CD4-positive, alpha-beta T cell treated with Interleukin-6 at 100 ng/mL for 8 hours (primary cell): ENCODE results near the gene SLC11A2.

Source experiments
- DNase-seq: peaks from one replicate; pipeline ENCODE4 v3.0.0-alpha.2; 2020; ENCODE audit warnings: mixed read lengths, low spot score

Gene SLC11A2

DNA sequence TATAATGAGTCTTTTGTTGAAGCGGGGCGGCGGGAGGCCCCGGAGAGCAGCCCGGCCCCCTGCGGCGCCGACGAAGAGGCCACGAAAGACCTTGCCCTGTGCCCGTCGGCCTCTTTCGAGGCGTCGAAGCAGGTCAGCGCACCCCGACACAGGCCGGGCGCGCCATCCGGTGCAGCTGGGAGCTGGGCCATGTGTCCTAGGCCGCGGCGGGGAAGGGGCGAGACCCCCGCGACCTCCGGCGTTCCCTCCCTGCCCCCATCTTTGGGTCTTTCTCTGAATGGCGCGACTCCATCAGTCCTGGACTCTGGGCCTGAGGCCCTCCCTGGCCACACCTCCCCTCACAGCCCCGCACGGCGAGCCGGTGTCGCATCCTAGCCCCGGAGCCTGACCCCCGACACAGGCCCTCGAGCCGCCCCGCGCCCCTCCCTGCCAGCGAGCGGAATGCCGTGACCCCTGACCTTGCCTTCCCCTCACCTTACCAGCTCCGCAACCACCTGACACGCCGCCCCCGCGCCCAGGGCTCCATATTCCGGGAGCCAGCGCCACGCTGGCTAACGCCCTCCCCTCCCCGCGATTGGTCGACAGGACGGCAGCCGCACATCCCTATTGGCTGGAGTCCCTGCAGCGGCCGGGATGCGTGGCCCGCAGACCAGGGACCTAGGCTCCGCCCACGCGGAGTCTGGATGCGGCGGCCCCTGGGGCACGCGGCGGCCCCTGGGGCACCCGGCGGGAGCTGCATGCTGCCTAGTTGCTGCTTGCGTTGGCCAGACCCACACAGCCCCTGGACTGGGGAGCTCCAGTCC, at the start of gene SLC11A2:
TSS of gene SLC11A2 (minus strand) at position 549 of the 803 bp plus-strand sequence. CDS start 15,656 bp downstream, outside the sequence.
- DNase-seq = peak; percentile 91

DNA sequence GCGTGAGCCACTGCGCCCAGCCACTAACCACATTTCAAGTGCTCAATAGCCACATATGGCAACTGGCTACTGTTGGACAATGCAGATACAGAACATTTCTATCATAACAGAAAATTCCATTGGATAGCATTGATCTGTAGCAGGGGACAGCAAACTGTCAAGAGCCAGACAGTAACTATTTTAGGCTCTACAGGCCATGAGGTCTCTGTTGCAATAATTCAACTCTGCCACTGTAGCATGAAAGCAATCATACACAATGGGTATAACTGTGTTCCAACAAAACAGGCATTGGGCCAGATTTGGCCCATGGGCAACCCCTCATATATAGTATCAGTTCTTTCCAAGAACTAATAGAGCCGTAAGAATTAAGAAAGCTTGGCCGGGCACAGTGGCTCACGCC, 49.2 kb upstream of the SLC11A2 start:
- DNase-seq = no peak

DNA sequence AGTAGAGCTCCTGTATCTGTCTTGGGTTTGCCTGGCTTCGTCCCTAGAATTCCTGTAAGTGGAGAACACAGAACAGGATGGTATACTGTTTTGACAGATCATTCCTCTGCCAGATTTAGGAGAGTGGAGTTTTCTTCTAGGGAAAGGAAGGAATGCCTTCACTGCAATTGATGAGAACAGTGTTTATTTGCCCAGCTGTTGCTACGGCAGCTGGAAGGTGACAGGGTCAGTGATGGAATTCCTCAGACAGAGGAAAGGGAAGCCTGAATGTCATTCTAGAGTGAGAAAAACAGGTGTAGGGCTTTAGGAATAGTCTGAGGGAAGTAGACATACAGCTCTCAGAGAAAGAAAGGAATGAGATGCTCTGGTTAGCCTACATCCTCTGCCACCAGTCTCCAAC, 45.5 kb upstream of the SLC11A2 start:
- no peak for DNase-seq

DNA sequence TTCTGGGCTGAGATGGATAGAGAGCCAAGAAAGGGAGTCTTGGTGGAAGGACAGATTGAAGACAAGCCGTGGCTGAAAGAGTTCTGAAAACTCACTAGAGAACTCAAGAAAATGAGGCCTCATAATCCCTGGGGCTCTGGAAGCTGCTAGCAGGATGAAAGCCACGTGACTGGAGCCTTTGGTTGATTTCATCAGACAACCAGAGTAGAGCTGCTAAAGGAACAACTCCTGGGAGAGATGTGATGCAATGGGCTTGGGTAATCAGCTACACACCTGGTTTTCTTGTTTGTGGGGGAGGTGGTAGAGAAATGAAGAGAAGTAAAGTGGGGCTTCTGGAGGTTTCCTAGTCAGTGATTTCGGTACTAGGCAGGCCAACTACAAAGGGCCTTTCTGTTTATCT, 43.8 kb upstream of the SLC11A2 start:
- no peak for DNase-seq

DNA sequence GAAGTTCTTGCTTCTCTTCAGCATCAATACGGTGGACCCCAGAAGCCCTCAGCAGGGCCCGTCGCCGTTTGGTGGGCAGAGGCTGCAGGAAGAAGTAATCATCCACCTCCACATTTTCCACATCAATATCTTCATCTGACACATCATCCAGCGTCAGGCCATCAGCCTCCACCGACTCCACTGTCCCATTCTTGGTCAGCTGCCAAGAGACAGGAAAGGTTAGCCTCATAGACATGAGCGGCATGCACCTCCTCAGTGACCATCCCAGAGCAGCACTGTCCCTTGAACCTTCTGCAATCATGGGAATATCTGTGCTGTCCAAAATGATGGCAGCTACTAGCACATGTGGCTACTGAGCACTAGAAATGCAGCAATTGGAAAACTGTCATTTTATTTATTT, 41.6 kb upstream of the SLC11A2 start:
- DNase-seq = no peak

DNA sequence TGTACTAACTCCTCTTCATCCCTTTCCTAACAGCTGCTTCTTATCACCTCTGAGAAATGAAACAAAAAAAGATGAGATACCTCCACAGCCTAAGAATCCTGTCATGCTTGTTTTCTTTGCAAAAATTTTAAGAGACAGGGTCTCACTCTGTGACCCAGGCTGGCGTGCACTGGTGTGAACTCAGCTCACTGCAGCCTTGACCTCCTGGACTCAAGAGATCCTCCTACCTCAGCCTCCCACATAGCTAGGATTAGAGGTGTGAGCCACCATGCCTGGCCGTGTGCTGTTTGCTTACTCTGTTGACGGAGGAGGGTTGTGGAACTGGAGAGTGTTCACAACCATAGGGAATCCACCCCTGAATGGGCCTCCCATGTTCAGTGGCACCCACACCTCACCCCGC, 41.0 kb upstream of the SLC11A2 start:
- no peak for DNase-seq

DNA sequence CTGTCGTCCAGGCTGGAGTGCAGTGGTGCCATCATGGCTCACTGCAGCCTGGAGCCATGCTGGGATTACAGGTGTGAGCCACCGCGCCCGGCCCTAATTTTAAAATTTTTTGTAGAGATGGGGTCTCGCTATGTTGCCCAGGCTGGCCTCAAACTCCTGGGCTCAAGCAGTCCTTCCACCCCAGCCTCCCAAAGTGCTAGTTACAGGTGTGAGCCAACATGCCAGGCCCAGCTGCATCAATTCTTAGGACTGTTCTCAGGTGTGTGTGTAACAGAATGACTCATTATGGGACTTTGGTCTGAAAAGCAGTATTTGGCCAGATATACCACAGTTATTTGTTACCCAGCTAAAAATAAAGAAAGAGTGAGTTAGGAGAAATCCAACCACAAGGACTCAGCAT, 39.3 kb upstream of the SLC11A2 start:
- DNase-seq = no peak

DNA sequence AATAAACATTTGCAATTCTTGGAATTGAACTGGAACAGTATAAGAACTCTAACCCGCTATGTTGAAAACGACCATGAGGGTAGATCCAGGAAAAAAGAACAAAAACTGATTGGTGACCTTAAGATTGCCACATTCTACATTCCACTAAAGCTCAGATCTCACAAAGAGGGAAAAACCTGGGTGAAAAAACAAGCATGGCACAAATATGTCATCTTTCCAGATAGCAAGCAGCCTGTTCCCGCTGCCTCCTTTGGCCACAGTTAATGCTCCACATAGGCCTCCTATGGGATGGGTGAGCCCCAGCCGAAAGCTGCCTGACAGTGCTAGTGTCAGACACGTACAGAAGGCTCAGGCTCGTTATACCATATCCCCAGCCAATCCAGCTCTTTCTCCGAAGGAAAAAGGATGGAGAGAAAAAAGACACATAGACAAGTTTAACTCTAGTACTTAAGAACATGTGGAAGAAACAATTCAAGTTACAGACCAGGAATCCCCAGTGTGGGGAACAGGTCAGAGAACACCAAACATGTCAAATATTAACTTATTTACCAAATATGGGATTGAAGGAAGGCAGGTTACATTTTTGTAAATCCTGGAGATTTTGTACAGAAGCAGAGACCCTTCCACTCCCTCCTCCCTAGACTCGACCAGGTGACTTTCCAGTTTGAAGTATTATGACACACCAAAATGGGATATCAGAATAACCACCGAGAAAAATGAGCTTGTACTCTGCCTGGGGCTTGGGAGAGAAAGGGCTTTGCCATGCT, 36.6 kb upstream of the SLC11A2 start:
- DNase-seq = no peak

DNA sequence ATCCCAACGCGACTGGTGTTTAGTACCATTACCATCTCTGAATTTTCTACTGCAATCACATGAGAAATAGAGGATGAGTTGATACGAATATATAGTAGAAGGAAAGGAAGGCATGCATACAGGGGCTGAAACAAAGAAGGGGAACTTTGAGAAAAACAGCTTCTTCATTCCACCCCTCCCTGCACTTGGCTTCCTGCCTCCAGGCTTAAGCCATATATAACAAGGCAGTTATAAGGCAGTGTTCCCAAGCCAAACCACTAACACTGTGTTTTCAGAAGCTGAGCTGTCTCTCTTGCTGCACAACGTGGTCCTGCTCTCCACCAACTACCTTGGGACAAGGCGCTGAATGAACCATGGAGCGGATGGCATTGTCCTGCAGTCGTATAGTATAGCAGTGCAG, 32.9 kb upstream of the SLC11A2 start:
- no peak for DNase-seq

DNA sequence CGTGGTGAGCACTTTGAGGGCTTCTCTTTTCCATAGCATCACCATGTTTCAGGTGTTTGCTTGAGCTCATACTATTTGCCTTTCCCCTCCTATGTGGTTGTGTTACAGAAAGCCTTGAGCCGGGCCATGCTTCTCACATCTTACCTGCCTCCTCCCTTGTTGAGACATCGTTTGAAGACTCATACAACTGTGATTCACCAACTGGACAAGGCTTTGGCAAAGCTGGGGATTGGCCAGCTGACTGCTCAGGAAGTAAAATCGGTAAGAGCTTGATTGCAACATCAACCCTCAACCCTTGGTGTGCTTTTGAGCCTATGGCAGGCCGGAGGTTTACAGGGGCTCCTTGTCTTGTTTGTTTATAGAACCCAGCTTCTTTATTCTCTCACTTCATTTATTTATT, 30.1 kb upstream of the SLC11A2 start:
- DNase-seq = no peak

DNA sequence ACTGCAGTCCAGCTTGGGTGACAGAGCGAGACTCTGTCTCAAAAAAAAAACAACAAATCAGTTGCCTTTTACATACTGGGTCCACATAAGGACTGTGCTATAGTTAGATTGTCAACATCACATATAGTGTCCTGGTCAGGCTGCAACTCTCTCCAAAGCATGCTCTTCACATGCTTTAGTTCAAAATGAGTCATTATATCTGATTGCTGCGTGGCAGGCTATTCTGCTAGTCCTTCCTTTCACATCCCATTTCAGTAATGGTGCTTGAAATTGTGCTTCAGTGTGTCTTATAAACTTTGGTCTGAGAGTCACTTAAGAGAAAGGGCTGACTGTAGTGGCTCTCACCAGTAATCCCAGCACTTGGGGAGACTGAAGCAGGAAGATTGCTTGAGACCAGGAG, 28.9 kb upstream of the SLC11A2 start:
- no peak for DNase-seq

DNA sequence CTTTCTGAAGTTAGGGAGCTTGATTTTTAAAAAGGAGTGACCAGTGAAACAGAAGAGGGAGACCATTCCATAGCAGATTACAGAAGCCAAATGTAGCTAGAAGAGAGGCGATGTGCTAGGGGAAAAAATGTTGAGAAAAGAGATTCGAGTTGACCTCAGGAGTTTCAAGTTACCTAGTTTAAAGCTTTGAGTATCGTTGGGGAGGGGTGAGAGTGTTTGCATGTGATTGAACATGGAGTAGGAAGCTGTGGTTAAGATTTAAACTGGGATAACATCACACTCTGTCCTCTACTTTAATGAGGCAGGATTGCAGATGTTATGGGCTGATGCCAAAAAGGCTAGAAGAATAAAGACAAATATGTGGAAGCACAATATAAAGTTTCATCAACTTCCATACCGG, 25.6 kb upstream of the SLC11A2 start:
- DNase-seq = no peak

DNA sequence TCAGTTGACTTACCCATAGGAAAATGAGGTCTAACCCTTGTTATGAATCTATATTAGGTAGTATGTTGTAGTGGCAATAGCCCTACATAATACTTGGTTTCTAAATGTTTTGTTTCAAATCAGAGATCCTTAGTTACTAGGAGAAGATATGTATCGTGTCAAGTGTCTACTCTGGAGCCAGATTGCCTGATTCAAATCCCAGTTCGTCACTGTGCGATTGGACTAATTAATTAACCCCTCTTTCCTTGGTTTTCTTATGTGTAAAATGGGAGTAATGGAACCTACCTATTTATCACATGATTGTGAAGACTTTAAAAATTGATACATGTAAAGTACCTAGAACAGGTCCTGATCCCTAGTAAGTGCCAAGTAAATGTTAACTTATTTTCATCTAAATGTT, 23.3 kb upstream of the SLC11A2 start:
- no peak for DNase-seq

DNA sequence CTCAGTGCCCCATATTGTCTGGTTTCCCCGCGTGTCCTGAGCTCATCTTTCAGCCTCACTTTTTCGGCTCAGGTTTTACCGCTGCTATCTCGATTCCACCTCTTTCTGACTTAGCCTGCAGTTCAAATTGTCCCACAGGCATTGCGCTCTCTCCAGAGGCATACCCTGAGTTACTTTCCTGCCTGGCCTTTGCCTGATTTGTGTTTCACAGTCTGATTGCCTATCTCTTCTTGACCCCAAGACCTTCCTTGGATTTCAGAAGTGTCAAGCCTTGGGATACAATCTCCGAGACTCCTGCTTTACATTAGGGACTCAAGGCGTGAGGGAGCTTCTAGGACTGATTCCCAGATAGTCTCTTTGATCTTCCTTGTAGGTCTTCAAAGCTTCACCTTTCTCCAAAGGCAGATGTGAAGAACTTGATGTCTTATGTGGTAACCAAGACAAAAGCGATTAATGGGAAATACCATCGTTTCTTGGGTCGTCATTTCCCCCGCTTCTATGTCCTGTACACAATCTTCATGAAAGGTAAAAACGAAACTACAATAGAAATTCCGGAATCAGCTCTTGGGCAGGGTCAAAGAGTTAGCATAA, 22.6 kb upstream of the SLC11A2 start:
- no peak for DNase-seq

DNA sequence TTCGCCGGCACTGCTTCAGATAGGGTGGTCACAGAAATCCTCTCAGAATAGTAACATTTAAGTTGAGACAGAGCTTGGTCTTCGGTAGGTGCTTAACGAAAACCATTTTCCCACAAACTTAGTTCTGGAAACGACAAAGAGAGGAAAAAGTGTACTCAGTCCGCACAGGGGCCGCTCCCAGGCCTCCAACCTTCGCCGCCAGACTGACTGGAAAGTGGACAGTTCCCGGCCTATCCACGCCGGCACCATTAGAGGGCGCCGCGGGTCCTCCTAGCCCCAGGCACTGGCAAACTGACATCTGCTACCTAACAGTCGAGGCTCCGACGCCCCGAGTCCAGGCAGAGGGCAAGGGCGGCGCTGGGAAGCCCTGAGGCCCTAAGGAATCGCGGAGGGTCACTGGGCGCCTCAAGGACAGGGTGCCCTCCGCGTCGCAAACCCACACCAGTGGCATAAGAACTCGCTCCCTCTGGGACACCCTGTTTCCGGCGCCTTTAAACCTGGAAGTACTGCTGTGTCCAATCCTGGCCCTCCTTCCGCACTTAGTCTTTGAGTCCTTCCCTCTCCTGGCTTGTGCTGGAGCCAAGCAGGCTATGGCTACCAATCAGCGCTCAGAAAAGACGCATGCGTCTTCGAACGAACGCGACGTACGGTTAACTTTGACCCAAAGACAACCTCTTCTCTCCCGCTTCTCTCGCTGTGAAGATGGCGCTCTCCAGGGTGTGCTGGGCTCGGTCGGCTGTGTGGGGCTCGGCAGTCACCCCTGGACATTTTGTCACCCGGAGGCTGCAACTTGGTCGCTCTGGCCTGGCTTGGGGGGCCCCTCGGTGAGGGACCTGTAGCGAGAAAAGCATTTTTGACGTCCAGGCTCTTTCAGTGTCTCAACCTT, 21.7 kb upstream of the SLC11A2 start, which contains the start of gene LETMD1:
TSS of gene LETMD1 (plus strand) at position 673 of the 886 bp plus-strand sequence. CDS start at position 703, 30 bp downstream.
- DNase-seq = peak; percentile 93

DNA sequence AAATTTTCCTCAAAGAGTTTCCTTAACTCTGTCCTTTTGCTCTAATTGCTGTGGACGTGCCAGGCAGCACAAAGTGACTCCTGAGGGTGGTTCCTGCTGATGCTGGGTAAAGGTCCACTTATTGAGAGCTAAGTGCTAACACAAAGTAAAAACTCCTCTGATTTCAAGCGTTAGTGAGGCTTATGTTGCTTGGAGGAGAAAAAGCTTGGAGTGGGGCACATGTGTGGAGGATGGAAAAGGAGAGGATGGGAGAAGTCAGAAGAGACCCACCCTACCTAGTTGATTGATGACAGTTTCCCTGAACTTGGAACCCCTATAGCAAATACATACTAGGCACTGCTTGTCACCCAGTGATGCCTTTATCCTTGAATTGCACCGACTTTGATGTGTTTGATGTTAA, 10.1 kb upstream of the SLC11A2 start:
- no peak for DNase-seq

DNA sequence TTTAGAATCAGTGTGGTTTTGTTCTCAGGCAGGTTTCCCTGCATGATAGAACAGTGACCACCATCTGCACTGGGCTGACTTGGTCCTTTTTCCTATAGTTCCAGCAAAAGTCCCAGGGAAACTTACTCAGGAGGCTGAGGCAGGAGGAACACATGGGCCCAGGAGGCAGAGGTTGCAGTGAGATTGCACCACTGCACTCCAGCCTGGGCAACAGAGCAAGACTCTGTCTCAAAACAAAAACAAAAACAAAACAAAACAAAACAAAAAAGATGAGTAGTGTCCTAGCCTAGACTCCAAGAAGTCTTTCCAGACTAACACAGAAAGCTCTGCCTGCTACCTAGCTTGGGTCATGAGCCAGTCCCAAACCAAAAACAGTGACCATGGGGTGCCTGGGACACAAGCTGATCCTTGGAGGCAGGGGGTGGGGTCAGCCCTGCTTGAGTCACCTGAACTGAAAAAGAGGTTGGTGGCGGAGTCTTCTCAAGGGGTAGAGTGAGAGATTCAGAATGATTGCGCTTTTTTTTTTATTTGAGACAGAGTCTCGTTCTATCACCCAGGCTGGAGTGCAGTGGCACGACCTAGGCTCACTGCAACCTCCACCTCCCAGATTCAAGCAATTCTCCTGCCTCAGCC, 7.4 kb upstream of the SLC11A2 start:
- DNase-seq = no peak

DNA sequence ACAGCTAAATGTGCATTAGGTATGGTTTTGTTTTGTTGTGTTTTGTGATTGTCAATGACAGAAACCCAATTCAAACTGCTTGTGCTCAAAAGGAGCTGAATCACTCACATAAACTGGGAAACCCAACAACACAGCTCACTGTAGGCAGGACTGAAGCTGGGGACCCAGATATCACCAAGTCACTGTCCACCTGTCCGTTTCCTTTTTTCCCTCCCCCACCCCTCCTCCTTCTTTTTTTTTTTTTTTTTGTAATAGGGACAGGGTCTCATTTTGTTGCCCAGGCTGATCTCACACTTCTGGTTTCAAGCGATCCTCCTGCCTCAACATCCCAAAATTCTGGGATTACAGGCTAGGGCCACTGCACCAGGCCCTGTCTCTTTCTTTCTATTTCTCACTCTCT, 6.9 kb upstream of the SLC11A2 start:
- DNase-seq = no peak

DNA sequence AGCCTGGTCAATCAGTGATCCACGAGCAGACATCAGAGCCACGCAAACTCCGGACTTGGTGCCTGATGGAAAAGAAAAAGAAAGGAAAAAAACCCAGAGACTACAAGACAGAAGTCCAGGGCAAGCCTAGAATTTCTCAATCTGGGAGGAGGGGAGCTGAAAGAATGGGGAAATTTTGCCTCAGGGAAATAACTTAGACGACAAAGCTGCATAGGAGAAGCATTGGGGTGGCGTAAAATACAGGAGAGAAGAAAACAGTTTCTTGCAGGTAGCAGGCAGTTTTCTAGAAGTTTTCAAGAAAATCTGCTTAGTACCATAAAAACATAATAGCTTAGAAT, 2.6 kb upstream of the SLC11A2 start:
- DNase-seq = no peak

DNA sequence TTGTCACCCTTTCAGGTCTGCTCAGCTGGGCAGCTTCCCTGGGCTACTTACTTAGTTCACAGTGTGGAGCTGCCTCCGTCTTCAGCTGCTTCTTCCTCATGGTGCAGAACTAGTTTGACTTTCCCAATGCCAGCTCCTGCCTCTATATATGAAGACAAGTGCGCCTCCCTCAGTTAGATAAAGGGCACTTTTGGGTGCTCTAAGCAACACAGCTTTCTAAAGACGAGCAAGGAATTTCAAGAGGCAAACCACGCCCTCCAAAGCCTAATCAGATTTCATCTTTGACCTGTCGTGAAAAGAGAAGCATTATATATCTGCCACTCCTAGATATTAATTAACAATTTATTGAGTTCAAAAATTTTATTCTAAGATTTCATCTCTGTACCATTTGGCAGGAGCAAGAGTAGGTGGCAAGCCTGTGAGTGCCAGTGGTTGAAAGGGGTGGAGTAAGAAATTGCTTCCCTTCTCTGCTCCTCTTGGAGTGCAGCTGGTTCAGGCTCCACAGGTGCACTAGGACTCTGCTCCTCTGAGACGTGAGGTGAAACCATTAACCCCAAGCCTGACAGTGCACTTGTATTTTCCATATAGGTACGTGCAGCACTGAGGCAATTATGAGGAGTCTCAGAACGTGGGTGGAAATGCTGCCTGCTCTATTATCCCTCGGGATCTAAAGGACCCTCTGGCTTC, 2.1 kb upstream of the SLC11A2 start:
- DNase-seq = peak; percentile 22

DNA sequence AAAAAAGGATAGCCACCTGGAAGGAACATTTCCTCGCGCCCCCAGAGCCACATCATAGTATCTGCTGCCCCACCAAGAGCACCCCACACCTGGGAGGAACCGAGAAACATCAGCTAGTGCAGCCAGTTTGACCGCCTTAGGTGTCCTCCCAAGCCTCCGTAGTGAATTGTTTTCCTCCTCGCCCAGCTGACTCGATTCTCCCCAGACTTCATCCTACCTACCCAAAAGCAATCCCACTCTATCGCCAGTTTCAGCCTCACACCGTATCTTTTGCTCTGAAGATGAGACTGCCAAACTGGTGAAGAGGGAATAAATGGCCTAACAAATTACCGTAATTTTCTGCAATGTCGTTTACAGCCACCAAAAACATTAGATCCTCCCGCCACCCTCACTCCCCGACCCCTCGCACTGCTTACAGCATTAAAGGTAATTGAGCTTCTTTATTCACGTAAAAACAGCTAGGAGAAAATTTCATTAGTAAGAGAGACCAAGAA, 1.2 kb upstream of the SLC11A2 start:
- no peak for DNase-seq
